ENCODE measurements around the gene LRRC25. TPM values are rescaled to one million over a fixed set of nuclear protein-coding genes. Genes with fewer than 3 reads are reported as not detected.

LRRC25 gene
- total RNA-seq, 1 donor from 2014 or later, result not detected

- Mint-ChIP-seq H3K9me3 (ENCODE audit: unreplicated experiment) (no peaks in the 10 kb centered on the region), H3K4me1 (ENCODE audit: unreplicated experiment) (peaks cover 20% of the 10 kb centered on the region), H3K4me3 (ENCODE audit: unreplicated experiment) (no peak overlapping the region), H3K27me3 (ENCODE audit: unreplicated experiment) (peaks cover 3% of the 10 kb centered on the region), H3K27ac (ENCODE audit: unreplicated experiment) (peak overlapping the region; percentile 56), H3K36me3 (ENCODE audit: unreplicated experiment) (no peaks in the 10 kb centered on the region)
- peak; percentile 56 for TF ChIP-seq CTCF (IDR thresholded peaks at IDR 0.05)
- no peak for DNase-seq (ENCODE audit: extremely low spot score, unreplicated experiment)
Measured at GRCh38 chr19:18401580-18402112, 4.2 kb upstream of the LRRC25 start.

- H3K9me3 Mint-ChIP-seq (ENCODE audit: unreplicated experiment), result no peaks in the 10 kb centered on the region
- TF ChIP-seq CTCF (IDR thresholded peaks at IDR 0.05), result no peak
- no peak for DNase-seq (ENCODE audit: extremely low spot score, unreplicated experiment)
- H3K27me3 Mint-ChIP-seq (ENCODE audit: unreplicated experiment), result peaks cover 3% of the 10 kb centered on the region
- H3K4me3 Mint-ChIP-seq (ENCODE audit: unreplicated experiment), result no peak overlapping the region
- H3K4me1 Mint-ChIP-seq (ENCODE audit: unreplicated experiment), result peaks cover 20% of the 10 kb centered on the region
- H3K36me3 Mint-ChIP-seq (ENCODE audit: unreplicated experiment), result no peaks in the 10 kb centered on the region
- H3K27ac Mint-ChIP-seq (ENCODE audit: unreplicated experiment), result no peak overlapping the region
Measured at GRCh38 chr19:18399008-18399407, 1.6 kb upstream of the LRRC25 start.

GRCh38 chr19:18396471-18397241 is 766 bp downstream of the LRRC25 start:
- Mint-ChIP-seq H3K4me3 (ENCODE audit: unreplicated experiment) (no peak overlapping the region), H3K4me1 (ENCODE audit: unreplicated experiment) (peaks cover 15% of the 10 kb centered on the region), H3K27me3 (ENCODE audit: unreplicated experiment) (peaks cover 3% of the 10 kb centered on the region), H3K9me3 (ENCODE audit: unreplicated experiment) (no peaks in the 10 kb centered on the region), H3K36me3 (ENCODE audit: unreplicated experiment) (no peaks in the 10 kb centered on the region), H3K27ac (ENCODE audit: unreplicated experiment) (no peak overlapping the region)
- DNase-seq (ENCODE audit: extremely low spot score, unreplicated experiment), result no peak
- TF ChIP-seq CTCF (IDR thresholded peaks at IDR 0.05), result no peak

- Mint-ChIP-seq H3K4me1 (ENCODE audit: unreplicated experiment) (peaks cover 9% of the 10 kb centered on the region), H3K36me3 (ENCODE audit: unreplicated experiment) (peaks cover 7% of the 10 kb centered on the region), H3K27me3 (ENCODE audit: unreplicated experiment) (peaks cover 3% of the 10 kb centered on the region), H3K9me3 (ENCODE audit: unreplicated experiment) (no peaks in the 10 kb centered on the region), H3K4me3 (ENCODE audit: unreplicated experiment) (no peak overlapping the region), H3K27ac (ENCODE audit: unreplicated experiment) (no peak overlapping the region)
- no peak for DNase-seq (ENCODE audit: extremely low spot score, unreplicated experiment)
- TF ChIP-seq CTCF (IDR thresholded peaks at IDR 0.05), result no peak
Measured at GRCh38 chr19:18393836-18394235, 3.6 kb downstream of the LRRC25 start.

GRCh38 chr19:18392926-18393325 is 4.5 kb downstream of the LRRC25 start:
- peaks cover 3% of the 10 kb centered on the region for H3K27me3 Mint-ChIP-seq (ENCODE audit: unreplicated experiment)
- H3K4me3 Mint-ChIP-seq (ENCODE audit: unreplicated experiment), result no peak overlapping the region
- H3K9me3 Mint-ChIP-seq (ENCODE audit: unreplicated experiment), result no peaks in the 10 kb centered on the region
- peaks cover 7% of the 10 kb centered on the region for H3K36me3 Mint-ChIP-seq (ENCODE audit: unreplicated experiment)
- H3K4me1 Mint-ChIP-seq (ENCODE audit: unreplicated experiment), result peaks cover 14% of the 10 kb centered on the region
- TF ChIP-seq CTCF (IDR thresholded peaks at IDR 0.05), result no peak
- H3K27ac Mint-ChIP-seq (ENCODE audit: unreplicated experiment), result no peak overlapping the region
- DNase-seq (ENCODE audit: extremely low spot score, unreplicated experiment), result no peak
